Stimulated activated CD4-positive, alpha-beta T cell treated with anti-CD3 and anti-CD28 coated beads, Interleukin-4, amount 100 ng/mL, for 24 hours (primary cell): ENCODE results near the gene CR1L.
"Not testable (repeated sequence)": the region's sequence is repeated elsewhere in the genome, so short reads cannot be mapped to it uniquely, and the experiment has no call there.

Experiments
- DNase-seq: peaks from one replicate; pipeline ENCODE4 v3.0.0-alpha.2; 2020

Gene CR1L

DNA sequence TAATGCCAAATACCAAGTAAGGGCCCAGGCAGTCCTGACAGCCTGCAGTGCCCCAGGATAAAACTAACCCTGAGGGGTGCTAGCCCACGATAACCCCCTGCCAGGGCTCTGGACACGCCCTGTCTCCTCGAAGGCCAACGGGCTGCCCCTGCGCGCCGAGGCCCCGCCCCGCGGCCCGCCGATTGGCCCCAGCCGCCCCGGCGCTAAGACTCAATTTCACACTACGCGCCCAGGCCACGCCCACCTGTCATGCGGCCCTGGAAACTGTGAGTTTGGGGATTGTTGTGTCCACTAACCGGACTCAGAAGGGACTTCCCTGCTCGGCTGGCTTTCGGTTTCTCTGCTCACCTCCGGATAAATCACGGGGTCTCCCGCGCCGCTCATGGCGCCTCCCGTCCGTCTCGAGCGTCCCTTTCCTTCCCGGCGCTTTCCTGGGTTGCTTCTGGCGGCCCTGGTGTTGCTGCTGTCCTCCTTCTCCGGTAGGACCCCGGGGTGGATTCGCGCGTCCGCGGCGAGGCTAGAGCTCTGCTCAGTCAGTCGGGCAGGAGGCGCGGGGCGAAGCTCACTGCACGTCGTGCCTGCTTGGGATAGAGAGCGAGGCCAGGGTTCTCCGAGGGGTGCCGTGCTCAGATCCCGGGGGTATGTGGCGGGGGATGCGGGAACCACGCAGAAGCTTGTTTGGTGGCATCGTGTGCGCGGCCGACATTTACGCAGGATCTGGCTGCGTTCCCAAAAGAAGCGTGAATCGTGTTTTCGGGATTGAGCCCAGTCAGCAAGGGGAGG lies at the start of gene CR1L:
Gene CR1L (plus strand): TSS at position 282 of the 783 bp plus-strand sequence. CDS start 101 bp downstream, at position 383.
- DNase-seq = peak; percentile 73

DNA sequence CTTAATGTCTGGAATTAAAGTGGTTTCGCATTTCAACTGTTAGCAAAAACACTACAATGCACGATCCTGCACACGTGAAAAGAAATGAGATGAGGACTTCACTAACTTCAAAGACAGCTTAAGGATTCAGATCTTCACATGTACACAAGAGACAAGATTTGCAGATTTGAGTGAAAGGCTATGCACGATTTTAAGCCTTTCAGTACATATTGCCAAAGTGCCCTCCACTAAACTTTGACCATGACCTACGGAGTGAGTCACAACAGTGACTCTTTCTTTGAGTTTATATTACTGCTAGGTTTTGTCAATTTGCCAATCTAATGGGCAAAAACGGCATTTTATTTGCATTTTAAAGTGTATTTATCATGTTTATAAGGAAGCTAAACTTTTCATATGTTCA lies 41.2 kb upstream of the CR1L start:
- no peak for DNase-seq

DNA sequence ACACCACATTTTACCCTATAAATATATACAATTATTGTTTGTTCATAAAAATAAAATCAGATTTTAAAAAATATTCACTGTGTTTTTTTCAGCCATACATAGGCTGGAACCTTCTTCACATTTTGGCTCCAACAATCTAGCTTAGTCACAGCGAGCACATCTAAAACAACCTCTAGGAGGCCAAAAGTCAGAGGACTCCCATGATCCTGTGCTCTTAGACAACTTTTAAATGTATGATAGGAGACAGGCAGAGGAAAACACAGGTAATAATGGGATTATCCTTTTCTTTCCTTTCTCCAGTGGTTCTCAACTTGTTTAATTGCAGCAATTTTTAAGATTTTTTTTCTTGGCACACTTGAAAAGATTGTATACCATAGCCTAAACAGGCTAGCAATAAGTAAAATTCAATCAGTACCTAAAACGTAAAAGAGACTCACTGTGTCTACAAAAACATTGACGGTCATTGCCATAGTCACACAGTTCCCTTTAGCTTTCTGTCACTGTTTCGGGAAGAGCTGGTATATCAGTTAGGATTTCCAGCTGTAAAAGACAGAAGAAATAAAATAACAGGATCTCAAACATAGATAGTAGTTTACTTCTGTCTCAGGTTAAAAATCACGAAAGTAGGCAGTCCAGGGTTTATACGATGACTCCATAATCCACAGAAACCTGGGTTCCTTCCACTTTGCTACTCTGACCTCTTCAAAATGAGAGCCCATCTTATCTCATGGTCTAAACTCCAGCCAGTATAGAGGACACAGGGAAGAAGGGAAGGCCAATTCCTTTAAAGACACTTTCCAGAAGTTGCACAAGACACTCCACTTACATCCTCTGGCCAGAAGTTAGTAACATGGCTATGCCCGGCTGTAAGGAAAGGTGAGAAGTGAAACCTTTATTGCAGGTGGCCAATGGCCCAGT lies 39.2 kb upstream of the CR1L start:
- no peak for DNase-seq

DNA sequence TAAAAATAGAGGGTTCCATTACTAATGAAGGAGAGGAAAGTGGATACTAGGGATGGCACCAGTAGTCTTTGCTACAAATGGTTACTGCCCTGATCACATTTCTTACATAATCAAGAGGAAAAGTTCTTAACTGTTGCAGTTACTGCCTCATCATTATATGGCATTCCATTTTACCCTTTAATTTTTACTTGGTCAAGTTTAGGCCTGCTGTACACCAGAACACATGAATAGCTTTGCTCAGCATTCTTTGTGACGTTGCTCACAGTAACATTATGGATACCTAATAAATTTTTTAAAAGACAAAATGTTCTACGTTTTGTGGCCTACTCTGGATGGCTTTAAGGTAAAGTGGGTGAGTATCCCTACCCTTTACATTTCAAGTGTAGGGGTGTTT lies 38.6 kb upstream of the CR1L start:
- DNase-seq = no peak

DNA sequence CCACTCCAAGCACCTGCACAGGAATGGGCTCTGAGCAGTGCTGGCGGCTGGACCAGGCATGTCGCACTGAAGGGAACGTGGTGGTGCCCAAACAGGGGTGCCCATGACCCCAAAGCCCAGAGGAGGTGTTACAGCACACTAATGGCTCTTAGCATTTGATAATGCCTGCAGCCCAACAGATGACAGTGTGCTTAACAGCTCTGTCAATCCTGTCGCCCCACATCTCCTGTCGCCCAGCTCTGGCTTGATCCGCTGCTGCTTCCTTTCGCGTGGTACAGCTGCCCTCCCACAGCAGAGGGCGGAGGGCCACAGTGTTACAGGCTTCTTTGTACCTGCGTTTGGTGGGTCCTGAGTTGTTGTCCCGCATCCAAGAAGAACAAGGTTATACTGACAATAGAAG lies 32.2 kb upstream of the CR1L start:
- no peak for DNase-seq

DNA sequence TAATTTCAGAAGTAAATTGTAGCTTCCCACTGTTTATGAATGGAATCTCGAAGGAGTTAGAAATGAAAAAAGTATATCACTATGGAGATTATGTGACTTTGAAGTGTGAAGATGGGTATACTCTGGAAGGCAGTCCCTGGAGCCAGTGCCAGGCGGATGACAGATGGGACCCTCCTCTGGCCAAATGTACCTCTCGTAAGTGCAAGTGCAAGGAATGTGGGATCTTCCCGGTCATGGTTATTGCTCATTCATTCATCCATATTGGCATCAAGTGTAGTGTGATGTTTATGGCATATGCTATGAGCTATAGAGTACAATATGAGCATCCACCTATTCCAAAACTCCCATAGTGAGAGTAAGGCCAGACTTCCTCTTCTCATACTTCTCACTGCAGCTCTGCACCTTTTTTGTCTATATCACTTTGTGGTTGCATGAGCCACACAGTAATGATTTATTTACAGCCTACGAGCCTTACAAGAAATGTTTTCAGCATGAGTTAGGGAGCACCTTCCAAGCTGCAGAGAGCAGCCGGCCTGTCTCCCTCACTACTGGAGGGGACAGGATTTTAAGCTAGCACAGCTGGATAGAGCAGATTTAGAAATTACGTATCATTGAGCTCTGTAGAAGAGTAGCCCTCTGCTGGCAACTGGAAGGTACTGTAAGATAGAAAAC lies 24.9 kb upstream of the CR1L start:
- DNase-seq = peak; percentile 7

DNA sequence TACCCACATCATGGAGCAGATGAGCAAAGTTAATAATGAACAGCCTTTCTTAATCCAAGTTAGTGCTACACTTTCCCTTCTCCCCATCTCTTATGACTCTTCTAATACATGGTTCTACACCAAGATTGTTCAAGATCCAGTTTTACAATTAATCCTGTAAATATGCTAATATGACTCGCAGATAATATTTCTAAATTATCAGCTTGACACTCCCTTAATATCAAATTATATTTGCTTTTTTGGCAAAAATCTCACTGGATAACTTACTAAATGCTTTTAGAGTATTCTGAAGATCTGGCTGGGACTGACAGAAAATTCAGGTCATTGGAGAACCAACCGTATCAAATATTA lies 24.4 kb upstream of the CR1L start:
- DNase-seq = no peak

DNA sequence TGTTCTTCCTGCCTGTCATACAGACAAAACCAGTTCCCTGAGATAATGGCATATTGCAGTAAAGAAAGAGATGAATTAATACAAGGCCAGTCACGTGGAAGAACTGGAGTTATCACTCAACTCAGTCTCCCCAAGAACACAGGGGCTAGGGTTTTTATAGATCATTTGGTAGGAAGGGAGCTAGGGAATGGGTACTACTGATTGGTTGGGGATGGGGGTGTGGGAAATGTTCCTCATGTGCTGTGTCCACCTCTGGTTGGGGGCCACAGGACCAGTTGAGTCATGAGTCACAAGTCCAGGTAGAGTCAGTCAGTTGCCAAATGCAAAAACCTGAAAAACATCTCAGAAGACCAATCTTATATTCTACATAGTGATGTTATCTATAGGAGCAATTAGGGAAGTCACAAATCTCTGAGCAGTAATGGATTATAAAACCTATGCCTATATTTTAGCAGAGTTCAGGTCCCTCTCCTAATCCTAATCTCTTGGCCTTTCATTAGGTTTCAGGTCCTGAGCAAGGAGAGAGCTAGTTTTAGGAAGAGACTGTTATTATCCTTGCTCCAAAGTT lies 19.3 kb upstream of the CR1L start:
- DNase-seq = not testable (repeated sequence)

DNA sequence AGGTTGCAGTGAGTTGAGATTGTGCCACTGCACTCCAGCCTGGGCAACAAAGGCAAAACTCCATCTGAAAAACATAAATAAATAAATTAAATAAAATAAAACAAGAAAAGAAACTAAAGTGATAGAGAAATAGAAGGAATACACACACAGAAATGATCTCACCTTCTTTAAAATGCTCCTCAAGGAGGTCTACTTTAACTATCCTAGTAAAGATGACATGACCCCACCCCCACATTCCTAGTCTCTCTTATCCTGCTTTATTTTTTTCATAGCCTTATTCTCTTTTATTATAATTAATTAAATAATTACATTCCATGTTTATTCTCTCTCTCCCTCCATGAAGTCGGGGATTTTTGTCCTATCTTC lies 18.0 kb upstream of the CR1L start:
- no peak for DNase-seq

DNA sequence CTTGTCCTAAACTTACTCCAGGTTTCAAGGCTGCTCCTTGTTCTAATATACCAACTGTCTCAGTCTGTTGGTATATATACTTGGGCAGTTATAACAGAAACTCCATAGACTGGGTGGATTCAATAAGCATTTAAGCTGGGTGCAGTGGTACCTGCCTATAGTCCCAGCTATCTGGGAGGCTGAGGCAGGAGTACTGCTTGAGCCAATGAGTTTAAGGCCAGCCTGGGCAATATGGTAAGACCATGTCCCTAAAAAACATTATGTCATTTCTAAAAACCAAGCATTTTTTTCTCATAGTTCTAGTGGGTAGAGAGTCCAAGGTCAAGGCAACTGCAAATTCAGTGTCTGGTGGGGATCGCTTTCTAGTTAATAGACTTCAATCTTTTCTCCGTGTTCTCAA lies 17.4 kb upstream of the CR1L start:
- no peak for DNase-seq

DNA sequence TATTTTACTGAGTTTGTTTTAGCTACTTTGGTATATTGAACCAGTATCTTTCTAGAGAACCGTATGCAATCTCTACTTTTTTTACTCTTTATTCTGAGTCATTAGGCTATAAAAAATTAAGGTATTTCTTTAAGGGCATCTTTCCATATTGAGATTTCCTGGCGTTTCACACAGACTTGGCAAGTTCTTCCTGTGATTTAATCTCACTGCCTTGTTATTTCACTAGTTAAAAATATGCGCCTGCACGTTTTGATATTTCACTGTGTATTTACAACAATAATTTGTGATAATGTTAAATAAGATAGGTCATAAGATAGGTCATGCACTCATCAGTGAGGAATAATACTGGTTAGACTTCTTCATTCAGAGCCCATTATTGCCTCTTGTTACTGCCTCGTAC lies 16.2 kb upstream of the CR1L start:
- no peak for DNase-seq

DNA sequence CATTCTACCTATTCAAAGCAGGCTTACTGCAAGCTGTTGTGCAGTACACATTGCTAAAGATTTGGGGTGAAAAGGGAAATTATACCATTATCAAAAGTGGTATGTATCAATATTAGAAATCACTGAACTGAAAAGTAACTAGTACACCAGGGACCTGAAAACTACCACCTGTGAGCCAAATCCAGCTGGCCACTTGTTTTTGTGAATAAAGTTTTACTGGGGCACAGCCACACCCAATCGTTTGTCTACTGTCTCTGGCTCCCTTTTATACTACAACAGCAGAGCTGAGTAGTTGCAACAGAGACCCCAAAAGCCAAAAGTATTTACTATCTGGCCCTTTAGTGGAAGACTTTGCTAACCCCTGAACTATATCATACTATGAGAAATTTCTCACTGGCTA lies 13.8 kb upstream of the CR1L start:
- DNase-seq = no peak

DNA sequence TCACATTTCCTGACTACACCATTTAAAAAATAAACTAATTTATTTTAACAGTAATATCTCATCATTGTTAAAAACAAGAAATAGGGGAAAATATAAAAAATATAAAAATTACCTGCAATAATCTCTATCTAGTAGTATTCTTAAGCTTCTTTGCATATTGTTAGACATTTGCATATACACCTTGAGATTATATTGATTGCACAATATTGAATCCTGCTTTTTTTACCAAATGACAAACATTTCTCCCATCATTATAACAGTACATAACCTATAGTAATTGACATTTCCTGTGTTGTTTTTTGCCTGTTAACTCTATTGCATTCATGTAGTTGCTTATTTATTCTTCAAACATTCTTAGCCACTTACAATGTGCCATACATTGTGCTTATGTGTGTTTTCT lies 11.7 kb upstream of the CR1L start:
- DNase-seq = no peak

DNA sequence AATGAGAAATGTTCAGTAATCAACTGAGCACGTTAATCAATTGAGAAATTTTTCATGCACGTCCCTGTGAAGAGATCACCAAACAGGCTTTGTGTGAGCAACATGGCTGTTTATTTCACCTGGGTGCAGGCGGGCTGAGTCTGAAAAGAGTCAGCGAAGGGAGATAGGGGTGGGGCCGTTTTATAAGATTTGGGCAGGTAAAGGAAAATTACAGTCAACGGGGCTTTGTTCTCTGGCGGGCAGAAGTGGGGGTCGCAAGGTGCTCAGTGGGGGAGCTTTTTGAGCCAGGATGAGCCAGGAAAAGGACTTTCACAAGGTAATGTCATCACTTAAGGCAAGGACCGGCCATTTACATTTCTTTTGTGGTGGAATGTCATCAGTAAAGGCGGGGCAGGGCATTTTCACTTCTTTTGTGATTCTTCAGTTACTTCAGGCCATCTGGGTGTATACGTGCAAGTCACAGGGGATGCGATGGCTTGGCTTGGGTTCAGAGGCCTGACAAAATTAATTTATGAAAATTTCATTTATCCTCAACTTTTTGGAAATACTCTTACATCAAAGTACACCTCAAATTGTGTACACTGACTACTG lies 11.1 kb upstream of the CR1L start:
- DNase-seq = not testable (repeated sequence)

DNA sequence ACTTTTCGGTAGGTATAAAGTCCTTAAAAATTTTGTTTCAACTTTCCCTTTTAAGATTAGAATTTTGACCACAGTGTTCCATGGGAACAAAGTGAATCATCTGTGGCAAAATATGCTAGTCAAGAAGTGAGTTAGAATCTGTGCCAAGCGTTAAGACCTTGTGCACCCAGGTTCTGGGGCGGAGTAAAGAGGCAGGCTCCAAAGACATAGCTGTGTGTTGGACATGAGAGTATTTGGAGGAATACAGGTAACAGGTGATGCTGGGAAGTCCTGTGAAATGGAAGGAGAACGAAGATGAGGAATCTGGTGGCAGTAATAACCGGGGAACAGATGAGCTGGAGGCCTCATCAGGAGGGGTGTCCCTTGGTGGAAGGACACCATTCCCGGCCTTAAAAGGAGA lies 10.6 kb upstream of the CR1L start:
- DNase-seq = not testable (repeated sequence)

DNA sequence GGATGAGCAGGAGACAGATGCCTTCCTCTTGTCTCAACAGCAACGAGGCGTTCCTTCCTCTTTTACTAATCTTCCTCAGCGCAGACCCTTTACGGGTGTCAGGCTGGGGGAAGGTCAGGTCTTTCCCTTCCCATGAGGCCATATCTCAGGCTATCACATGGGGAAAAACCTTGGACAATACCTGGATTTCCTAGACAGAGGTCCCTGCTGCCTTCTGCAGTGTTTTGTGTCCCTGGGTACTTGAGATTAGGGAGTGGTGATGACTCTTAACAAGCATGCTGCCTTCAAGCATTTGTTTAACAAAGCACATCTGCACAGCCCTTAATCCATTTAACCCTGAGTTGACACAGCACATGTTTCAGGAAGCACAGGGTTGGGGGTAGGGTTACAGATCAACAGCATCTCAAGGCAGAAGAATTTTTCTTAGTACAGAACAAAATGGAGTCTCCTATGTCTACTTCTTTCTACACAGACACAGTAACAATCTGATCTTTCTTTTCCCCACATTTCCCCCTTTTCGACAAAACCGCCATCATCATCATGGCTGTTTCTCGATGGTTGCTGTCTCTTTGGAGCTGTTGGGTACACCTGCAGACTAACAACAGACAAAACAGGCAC lies 9.3 kb upstream of the CR1L start:
- DNase-seq = not testable (repeated sequence)

DNA sequence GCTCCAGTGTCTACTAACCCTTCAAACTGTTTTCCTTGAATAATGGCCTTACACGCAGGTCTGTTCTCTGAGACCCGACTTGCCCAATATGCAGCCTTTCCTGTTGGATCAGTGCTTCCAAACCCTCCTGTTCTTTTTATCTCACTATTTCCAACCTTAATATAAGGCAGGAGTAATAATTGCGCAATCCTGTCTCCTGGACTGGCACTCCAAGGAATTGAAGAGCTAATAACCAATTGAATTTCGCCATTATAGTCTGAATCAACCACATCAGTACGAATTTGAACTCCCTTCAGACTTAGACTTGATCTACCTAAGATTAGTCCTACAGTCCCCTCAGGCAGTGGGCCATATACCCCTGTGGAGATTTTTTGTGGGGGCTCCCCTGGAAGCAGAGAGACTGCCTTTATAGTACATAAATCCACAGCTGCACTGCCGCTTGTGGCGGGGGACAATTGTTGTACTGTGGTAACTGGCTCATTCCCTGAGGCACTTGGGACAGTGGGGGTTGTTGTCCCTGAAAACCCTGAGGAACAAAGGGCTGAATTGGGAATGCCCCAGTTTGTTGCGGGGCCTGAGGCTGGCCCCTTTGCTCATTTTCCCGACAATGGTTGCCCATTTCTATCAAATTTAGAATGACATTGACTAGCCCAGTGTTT lies 6.3 kb upstream of the CR1L start:
- DNase-seq = not testable (repeated sequence)

DNA sequence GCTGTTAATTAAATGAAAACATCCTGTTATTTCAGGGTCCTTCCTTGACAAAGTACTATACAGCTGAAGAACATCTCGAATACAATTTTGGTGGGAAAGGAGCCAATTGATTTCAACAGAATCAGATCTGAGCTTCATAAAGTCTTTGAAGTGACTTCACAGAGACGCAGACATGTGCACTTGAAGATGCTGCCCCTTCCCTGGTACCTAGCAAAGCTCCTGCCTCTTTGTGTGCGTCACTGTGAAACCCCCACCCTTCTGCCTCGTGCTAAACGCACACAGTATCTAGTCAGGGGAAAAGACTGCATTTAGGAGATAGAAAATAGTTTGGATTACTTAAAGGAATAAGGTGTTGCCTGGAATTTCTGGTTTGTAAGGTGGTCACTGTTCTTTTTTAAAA lies 5.6 kb upstream of the CR1L start:
- not testable (repeated sequence) for DNase-seq

DNA sequence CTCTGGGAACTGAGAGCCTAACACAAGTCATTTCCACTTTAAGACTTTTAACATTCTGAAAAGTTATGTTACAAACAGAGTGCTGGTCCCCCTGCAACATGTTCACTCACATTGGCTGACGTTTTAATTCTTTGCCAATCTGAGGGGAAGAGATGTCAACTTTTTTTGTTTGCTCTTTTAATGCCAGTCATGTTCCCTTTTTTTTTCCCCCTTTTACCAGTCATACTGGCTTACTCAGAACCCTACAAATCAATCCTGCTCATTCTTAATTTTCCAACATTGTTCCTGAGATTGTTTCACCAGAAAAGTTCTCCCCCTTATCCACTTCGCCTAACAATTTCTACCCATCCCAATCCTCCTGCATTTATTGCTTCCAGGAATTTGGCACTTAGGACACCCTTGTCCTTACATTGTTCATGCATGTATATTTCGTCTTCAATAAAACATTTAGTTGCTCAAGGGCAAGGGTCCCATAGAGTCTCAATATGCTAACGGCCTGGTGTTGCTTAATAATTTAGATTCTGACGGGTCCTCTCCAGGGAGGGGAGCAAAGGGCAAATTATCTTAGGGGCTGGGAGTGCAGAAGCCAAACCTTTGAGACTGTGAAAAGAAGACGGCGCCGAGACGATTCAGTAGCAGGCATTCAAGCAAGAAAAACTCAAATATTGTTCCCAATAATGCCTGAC lies 624 bp upstream of the CR1L start:
- no peak for DNase-seq

DNA sequence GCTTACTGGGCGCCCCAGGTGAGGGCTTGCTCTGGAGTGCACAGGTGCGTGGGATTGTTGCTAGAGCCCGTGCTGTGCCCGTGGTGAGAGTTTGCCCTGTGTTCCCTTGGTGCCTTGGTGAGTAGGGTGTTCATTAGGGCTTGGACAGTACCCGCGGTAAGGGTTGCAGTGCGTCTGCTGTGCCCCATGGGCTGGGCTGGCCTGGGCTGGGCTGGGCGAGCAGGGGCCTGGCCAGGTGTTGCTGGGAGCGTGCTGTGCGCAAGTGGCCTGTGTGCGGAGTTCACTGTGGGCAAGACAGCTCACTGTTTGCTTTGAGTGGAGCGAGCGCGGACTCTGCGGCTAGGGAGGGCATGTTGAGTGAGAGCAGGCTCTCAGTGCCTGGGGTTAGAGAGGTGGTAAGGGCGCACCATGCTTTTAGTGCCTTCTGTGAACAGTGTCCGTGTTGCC lies 725 bp downstream of the CR1L start:
- no peak for DNase-seq

DNA sequence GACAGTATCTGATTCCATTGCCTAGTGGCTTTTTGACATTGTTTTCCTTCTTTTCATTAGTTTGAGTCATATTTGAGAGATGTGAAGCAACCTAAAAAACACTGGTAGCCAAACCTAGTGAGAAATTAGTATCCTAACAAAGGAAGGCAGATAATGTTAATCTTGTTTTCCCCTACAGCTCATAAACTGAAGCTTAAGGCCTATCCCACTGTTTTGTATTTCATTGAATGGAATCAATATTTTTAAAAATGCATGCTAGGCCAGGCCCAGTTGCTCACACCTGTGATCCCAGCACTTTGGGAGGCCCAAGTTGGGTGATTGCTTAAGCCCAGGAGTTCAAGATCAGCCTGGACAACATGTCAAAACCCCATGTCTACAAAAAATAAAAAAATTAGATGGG lies 1.2 kb downstream of the CR1L start:
- DNase-seq = no peak
